Hematopoietic multipotent progenitor cell treated with erythropoietin and hydrocortisone succinate and interleukin-3 and kit ligand, for 17 days (in vitro differentiated cells): ENCODE measurements around the gene TRAPPC3.
"Not testable (repeated sequence)": the region's sequence is repeated elsewhere in the genome, so short reads cannot be mapped to it uniquely, and the experiment has no call there.

Experiments used
- DNase-seq: peaks from one replicate; pipeline ENCODE4 v3.0.0-alpha.2; 2015; ENCODE audit warnings: low spot score

The TRAPPC3 gene

DNA sequence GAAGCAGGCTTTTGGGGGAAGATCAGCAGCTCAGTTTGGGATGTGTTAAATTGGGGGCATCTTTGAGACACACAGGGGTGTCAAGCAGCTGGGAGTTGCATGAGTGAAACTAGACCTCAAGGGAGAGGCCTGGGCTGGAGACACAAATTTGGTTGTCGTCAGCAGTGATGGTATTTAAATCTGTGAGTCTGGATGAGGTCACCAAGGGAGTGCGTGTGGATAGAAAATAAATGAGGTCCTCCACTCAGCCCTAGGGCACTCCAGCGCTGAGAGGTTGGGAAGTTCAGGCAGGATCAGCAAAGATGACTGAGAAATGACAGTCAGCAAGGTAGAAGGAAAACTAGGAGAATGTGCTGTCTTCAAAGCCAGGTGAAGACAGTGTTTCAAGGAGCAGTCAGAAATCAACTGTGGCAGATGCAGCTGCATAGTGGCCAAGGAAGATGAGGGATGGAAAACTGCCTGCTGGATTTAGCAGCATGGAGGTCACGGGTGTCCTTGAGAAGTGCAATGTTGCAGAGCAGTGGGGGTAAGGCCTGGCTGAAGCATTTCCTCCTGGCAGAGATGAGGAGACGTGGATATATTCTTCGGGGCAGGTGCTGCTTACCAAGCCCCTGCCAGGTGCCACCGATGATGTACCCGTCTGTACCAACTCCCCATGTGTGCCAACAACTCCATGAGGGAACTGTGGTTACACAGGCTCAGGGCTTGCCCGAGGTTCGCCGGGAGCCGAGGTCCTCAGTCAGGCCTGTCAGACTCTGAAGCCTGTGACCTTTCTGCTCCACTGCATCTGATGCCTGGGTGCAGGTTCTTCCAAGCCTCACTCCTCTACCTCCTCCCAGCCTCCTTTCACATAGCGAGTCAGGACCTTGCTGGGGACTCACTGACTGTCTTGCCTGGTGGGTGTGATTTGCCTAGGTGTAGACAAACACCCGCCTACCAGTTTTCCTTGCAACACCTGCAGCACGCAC is 17.9 kb upstream of the TRAPPC3 start:
- no peak for DNase-seq

DNA sequence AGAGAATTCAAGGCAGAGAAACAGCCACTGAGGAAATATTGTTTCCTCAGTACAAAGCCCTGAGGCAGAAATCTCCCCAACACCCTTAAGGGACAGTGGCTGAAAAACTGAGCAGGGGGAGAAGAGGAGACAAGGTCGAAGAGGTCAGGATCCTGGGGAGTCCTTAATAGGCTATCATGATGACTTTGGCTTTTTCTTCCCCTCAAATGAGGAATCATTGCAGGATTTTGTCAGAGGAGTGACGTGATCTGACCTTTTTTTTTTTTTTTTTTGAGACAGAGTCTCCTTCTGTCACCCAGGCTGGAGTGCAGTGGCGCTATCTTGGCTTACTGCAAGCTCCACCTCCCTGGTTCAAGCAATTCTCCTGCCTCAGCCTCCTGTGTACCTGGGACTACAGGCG is 16.9 kb upstream of the TRAPPC3 start:
- no peak for DNase-seq

DNA sequence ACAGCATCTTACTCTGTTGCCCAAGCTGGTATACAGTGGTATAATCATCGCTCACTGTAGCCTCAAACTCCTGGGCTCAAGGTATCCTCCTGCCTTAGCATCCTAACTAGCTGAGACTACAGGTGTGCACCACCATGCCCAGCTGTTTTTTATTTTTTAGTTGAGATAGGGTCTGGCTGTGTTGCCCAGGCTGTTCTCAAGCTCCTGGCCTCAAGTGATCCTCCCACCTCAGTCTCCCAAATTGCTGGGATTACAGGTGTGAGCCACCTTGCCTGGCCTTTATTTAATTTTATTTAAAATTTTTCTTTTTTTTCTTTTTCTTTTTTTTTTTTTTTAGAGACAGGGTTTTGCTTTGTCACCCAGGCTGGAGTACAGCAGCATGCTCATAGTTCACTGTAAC is 15.9 kb upstream of the TRAPPC3 start:
- DNase-seq = no peak

DNA sequence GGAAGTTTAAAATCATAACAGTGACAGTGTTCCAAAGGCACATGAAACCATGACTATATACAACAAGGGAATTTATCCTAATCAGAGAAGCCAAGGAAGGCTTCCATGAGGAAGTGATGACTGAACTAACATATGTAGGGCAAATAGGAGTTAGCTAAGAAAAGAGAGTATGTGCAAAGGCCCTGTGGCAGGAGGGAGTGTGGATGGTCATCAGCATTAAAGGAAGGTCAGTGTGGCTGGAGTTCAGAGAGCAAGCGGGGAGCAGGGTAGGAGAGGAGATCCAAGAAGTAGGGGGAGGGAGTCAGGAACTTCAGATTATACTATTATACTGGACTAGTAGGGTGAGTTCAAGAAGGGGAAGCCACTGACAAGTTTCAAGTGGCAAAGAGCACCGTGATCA is 15.1 kb upstream of the TRAPPC3 start:
- no peak for DNase-seq

DNA sequence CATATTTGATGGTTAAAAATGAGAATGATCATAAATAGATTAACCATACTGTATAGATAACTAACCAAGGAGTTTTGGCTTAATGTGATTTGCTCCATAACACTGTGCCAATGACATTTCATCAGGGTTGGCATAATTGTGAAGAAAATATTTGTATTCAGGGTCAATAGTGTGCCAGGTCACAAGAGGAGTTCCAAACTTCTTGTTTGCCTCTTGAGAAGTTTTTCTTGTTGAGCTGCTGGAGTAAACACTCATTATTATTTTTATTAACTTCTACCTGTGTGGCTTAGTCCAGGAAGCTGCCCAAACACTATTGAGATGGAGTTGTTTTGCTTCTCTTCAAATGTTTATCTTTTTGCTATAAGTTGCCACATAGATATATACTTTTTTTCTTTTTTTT is 14.1 kb upstream of the TRAPPC3 start:
- DNase-seq = no peak

DNA sequence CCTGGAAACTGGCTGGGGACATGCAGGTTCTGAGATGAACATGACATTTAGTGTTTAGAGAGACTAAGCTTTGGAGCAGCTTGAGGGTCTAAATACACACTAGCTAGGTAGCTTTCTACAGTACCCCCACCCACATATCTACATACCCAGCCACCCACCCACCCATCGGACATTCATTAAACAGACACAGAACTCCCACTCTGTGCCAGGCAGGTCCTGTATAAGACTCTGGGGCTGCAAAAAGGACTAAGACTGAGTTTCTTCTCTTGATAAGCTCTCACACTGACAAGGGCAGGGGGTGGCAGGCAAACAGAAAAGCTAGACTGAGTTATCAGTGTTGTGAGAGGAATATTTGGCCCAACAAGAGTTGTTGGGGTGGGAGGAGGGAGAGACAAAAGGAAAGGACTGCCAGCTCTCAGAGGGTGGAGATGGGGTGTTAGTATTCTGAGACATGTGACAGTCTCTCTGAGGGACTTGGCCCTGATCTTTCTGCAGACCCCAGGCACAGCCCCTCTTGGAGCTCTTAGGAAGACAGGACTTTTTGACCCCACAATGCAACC is 13.5 kb upstream of the TRAPPC3 start:
- no peak for DNase-seq

DNA sequence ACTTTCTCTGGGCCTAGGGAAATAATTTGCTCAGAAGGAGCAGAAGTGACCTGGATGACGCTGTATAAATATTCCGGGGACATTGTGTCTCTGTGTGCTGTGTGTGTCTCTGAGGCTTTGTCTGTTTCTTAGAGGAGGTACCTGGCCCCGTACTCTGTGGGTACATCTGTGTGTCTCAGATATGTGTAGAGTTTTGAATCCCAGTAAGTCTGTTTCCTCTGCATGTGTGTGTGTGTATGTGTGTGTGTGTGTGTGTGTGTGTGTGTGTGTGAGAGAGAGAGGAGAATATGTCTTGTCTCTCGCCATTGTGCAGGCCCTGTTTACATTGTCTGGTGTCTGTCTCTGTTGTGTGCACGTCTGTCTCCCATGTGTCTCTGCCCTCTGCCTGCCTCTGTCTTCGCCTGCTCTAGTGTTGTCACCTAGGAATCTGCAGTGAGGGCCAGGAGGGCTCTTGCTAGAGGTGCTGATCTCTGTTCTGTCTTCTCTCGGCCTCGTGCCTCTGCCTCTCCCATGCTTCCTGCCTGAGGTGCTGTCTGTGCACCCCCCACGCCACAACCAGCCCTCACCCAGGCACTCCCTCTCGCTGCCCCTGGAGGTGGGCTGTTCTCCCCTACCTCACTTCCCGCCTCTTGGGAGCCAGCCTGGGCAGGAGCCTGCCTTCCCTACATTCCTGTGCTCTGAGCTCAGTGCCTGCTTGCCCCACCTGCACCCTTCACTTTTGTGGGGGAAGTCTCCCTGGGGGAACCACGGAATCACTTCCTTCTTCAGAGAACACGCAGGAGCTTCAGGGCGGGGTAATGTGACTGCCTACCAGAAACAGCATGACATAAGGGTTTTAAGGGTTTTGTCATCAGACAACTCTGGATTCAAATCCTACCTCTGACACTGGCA is 12.6 kb upstream of the TRAPPC3 start:
- DNase-seq = no peak

DNA sequence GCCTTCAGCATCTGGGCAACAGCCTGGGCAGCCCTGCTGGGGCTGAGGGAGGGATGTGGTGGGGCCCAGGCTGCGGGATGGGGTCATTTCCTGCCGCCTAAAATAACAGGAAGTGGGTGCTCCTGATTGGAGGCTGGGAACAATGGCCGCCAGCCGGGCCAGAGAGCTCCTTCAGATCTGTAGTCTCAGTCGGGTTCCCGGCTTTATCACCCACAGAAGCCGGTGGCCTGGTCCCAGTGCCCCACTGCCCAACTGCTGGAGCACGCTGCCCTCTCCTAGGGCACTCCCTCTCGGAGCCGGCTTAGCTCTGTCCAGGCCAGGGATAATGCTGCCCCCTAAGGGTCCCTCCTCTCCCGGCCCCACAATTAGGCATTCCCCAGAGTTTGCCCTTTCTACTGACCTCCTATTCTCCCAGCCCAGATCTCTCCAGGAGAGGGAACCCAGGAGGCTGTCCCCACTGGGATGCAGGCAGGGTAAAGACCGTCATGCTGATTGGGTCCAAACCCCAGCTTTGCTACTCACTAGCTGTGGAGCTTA is 11.7 kb upstream of the TRAPPC3 start:
- DNase-seq = peak; percentile 59

DNA sequence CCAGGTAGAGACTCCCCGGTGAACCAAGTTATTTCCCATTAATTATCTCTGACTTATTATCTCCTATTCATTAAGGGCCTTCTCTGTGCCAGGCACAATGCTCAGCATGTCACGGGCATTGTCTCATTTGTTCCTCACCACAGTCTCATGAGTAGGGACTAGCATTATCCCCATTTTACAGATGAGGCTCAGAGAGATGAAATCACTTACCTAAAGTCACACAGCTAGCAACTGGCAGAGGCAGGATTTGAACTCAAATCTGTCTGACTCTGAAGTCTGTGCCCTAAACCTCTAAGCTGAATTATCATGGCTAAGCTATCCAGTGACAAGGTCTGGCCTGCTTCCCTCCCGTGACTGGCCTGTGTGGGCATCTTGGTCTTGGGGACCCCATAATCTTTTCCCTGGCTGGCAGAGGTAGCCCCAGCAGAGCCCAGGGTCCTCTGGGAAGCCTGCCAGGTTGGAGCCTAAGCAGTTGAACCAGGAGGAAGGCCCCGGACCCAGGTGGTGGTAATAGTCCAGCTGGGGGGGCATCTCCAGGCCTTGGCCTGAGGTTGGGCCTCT is 11.2 kb upstream of the TRAPPC3 start:
- DNase-seq = no peak

DNA sequence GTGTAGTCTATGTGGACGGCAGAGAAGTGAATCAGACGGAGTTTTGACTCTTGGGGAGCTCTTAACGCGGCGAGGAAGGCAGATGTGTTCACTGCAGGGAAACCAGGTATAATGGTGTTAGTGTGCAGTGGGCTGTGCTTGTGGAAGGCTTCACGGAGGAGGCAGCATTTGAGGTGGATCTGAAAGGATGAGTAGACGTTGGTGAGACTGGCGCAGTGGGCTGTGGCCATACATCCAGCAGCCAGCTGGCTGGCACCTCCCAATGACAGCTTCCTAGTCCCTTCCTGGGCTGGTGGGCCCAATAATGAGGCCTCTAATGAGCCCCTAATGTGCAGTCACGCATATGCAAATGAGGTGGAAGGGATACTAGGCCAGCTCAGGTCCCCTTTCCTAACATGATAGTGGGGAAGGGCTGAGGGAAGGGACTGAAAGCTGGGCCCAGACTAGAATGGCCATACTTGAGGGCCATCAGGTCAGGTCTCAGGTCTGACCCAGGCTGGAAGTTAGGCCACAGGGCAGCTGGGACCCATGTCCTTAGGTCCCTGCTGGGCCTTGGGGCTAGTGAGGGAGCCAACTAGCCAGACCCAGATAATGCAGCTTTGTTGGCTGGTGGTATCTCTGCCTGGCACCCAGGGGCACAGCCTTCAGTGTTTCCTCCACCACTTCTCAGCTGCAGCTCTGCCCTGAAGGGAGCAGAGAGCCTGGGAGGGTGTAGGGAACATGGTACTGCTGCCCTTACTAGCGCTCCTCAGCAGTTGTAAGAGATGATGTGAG is 10.5 kb upstream of the TRAPPC3 start:
- DNase-seq = no peak

DNA sequence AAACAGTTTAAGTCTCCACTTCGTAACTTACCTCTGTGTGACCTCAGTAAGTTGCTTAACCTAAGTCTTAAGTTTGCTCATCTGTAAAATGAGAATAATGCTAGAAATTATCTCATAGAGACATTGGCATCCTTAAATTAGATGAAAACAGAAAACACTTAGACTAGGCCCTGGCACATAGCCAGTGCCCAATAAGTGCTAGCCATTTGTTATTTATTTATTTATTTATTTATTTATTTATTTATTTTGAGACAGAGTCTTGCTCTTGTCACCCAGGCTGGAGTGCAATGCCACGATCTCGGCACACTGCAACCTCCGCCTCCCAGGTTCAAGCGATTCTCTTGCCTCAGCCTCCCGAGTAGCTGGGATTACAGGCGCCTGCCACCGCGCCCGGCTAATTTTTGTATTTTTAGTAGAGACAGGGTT is 9.6 kb upstream of the TRAPPC3 start:
- DNase-seq = not testable (repeated sequence)

DNA sequence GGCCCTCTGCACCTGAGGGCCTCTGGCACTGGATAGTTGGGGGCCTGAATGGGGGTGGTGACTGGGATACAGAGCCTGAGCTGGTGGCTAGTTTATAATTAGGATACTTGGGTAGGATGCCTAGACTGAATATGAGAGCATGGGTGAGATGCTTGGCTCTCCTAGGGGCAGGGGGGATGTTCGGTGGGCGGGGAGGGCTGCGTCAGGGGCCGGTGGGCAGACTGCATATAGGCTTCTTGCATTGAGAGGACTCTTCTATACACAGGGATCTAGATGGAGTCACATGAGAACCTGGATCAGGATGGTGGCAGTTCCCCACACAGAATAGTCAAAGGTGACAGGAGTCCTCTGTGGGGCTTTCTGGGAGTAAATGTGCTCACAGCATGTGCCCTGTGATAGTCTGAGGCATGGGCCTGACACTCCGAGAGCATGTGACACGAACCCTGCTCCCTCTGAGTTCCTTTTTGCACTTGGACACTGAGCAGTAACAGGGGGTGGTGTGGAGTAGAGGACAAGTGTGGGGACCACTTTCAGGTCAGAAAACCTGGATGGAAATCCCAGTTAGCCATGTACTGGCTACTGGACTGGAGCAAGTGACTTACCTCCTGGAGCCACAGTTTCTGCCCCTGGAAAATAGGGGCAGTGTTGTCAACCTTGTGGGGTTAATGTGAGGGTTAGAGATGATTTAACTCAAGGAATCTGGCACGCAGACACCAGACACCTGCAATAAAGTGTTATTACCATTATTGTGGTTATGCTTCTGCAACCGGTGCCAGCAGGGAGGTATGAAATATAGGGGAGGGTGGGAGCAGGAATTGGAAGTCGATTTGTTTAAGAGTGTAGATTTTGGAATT is 8.9 kb upstream of the TRAPPC3 start:
- no peak for DNase-seq

DNA sequence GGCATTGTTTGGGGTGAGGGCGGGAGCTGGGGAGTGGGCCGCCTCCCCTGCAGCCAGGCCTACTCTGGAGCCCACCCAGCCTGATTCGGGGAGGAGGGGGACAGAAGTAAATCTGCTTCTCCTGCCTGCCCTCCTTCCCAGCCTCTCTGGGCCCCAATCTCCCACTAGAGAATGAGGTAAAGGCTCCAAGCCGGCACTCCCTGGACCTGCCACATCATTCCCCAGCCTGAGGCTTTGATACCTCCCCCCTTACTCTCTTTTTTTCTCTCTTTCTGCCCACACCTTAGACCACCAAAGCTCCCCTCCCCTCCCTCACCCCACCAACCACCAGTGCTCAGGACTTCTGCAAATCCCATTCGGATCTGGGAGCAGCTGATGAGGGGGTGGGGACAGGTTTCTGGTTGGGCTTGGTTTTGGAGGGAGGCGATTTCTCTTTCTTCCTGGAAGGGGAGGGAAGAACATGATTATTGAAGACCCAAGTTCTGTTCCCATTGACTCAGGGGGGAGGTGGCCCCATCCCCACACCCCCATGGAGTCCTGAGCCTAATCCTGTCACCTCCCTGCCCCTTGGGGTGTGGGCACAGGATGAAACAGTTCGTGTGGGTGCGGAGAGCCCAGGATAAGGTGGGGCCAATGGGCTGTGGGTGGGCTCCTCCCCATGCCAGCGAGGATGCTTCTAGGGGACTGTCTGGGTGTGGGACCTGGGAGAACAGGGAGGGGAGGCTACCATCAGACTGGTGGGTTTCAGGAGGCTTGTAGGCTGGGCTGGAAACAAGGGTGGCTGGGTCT is 8.0 kb upstream of the TRAPPC3 start:
- no peak for DNase-seq

DNA sequence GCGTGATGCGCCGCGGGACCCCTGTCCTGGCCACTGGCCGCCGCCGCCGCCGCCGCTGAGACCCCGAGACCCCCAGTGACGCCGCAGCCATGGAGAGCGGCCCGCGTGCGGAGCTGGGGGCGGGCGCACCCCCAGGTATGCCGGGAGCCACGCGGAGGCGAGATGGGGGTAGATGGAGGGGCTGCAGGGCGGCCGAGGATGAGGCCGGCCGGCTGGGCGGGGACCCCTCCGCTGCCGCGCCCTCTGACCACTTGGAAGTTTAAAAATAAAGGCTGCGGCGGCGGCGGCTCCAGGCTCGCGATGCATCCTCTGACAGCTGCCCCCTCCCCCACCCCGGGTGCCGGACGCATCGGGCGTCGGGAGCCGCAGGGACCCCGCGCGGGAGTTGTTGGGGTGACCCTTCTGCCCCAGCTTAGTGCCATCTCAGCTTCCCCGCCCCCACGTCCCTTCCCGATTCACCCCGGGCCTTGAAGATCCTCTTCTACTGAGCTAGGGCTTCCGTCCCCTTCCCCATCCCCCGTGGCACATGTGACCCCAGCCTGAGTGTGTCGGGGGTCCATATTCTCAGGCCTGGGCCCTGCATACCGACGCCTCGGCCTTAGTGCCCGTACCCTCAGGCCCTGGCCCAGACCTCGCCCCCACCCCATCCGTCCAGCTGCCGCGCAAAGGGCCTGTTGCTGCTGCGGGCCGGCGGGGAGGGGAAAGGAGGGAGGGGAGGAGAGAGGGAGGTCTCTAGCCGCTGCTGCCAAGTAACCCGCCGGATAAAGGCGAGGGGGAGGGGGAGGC is 7.2 kb upstream of the TRAPPC3 start:
- DNase-seq = peak; percentile 18

DNA sequence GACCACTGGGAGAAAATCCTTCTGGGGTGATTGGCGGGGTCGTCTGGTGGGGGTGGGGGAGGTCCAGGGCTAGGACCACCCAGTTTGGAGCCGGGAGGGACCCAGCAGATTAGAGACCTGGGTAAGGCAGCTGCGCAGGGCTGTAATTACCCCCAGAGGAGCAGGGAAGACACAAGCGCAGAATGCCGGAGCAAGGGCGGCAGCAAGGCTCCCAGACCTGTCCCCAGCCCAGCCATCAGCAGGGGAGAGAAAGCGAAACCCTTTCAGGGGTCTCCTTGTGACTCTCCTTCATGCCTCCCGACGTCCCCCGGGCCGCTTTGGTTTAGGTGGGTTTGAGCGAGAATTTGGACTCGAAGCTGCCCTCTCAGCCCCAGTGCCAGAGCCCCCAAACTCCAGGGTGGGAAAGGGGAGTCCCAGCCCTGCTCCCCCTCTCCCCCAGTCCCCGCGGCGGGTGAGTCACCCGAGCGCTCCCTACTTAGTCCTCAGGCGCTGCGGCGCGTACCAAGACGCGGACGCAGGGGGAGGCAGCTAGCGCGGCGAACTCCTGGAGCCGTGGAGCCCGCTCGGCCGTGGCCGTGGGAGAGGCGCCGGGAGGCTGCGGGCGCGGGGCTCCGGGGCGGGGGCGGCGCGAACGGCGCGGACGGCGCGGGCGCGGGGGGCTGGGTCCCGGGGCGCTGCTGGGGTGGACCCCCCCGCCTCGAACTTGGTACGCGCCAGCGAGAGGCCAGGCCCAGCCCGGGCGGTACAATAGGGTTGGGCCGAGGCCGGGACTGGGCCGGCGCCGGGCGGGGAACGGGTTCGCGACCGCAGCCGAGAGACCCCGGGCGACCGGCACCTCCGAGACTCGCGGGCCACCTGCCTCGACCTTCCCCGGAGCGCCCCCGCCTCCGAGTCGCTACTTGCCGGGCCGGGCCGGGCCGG is 6.4 kb upstream of the TRAPPC3 start, which contains the start of gene MAP7D1:
Gene MAP7D1, plus strand, starts transcription at position 753 of the 921 bp plus-strand sequence. CDS start 258 bp downstream, outside the sequence.
- peak; percentile 93 for DNase-seq

DNA sequence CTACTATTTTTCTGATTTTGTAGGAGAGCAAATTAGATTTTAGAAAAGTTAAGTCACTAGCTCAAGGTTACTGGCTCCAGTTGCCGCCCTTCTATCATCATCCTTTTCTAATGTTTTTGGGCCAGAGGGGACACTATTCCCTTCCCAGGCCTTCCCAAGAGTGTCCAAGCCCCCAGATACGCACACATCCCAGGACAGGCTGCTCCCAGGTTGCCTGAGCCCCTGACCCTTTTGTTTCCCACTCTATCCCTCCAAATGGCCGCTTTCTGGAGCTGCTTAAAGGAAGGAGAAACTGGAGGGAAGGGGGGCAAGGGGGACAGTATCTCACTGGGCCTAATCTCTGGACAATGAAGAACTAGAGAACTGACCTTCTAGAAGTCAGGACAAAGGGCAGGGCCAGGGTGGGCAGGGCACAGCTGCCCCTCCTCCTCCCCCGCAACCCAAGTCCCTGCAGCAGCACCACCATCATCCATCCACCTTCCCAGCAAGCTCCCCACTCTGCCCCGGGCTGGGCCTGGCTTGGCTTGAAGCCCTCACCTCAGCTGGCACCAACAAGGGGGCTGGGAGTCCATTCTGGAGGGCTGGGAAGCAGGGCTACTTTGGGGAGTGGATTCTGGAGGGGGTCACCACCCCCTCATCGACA is 5.6 kb upstream of the TRAPPC3 start:
- peak; percentile 21 for DNase-seq

DNA sequence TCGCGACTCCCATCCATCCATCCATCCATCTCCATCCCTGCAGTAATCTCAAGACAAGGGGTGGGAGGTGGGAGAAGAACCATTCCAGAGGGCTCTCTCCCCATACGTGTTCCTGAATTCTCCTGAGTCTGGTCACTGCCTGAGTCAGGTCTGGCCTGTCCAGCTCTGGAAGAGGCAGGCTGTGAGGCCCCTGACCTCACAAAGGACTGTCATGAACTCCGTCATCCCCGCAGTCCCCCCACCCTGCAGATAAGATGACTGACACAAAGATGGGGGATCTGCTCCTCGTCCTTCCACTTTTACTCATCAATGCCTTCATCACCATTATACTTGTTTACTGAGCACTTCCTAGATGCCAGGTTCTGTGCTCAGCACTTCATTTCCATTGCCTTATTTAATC is 5.0 kb upstream of the TRAPPC3 start:
- DNase-seq = no peak
